Measurements from ENCODE around the gene ANKHD1. TPM values are rescaled to one million over a fixed set of nuclear protein-coding genes. Genes with fewer than 3 reads are reported as not detected.

Gene ANKHD1
- total RNA-seq, 2 experiments from 2014 or later = 90.6 to 143 TPM

GRCh38 chr5:140488914-140489313 is 87.3 kb downstream of the ANKHD1 start:
- no peak for DNase-seq (ENCODE audit: low spot score)
- BruUV-seq (replicated peaks) = no TSS peak
- Histone ChIP-seq H3K9me3 (ENCODE audit: low read length) (no peaks in the 10 kb centered on the region), H3K79me2 (ENCODE audit: insufficient read depth, low read depth, low read length) (no peaks in the 10 kb centered on the region), H3K36me3 (ENCODE audit: insufficient read depth, low read length) (peaks cover 85% of the 10 kb centered on the region), H3K4me1 (ENCODE audit: insufficient read depth, low read length, poor library complexity, severe bottlenecking) (no peaks in the 10 kb centered on the region), H4K20me1 (ENCODE audit: insufficient read depth, low read length) (no peaks in the 10 kb centered on the region), H2AFZ (ENCODE audit: low read length) (no peak overlapping the region), H3K9me2 (ENCODE audit: insufficient read depth, low read length) (no peaks in the 10 kb centered on the region), H3K4me2 (ENCODE audit: low read length) (no peak overlapping the region), H3K4me3 (ENCODE audit: low read depth, low read length, poor library complexity, severe bottlenecking) (no peak overlapping the region), H3K27ac (ENCODE audit: low read depth, low read length, poor library complexity, severe bottlenecking) (no peak overlapping the region)
- ChIA-PET CTCF (ENCODE audit: unreplicated experiment) (no interaction called here), POLR2A (interaction anchor here (0.7 kb wide), 1 partner anchor 82 kb away, joined by 4 read pairs; no protein-coding TSS in a partner anchor)
- TF ChIP-seq CTCF (conservative IDR thresholded peaks at IDR 0.05; ENCODE audit: low read length) (no peak), EZH2phosphoT487 (IDR thresholded peaks at IDR 0.05; ENCODE audit: borderline replicate concordance, low read depth, low read length) (no peak)
- intact Hi-C loops (cut with micrococcal nuclease; ENCODE audit: unreplicated experiment) = no loop called here

- Histone ChIP-seq H3K9me3 (ENCODE audit: low read length) (no peaks in the 10 kb centered on the region), H3K9me2 (ENCODE audit: insufficient read depth, low read length) (no peaks in the 10 kb centered on the region), H2AFZ (ENCODE audit: low read length) (no peak overlapping the region), H3K4me2 (ENCODE audit: low read length) (no peak overlapping the region), H3K27ac (ENCODE audit: low read depth, low read length, poor library complexity, severe bottlenecking) (no peak overlapping the region), H3K4me3 (ENCODE audit: low read depth, low read length, poor library complexity, severe bottlenecking) (no peak overlapping the region), H3K79me2 (ENCODE audit: insufficient read depth, low read depth, low read length) (no peaks in the 10 kb centered on the region), H3K36me3 (ENCODE audit: insufficient read depth, low read length) (peaks cover 61% of the 10 kb centered on the region), H3K4me1 (ENCODE audit: insufficient read depth, low read length, poor library complexity, severe bottlenecking) (no peaks in the 10 kb centered on the region), H4K20me1 (ENCODE audit: insufficient read depth, low read length) (no peaks in the 10 kb centered on the region; the same call in 1 of the 2 replicates)
- DNase-seq (ENCODE audit: low spot score) = no peak
- TF ChIP-seq CTCF (conservative IDR thresholded peaks at IDR 0.05; ENCODE audit: low read length) (no peak), EZH2phosphoT487 (IDR thresholded peaks at IDR 0.05; ENCODE audit: borderline replicate concordance, low read depth, low read length) (no peak)
- ChIA-PET CTCF (ENCODE audit: unreplicated experiment) (no interaction called here), POLR2A (no interaction called here)
- BruUV-seq (replicated peaks) = no TSS peak
- intact Hi-C loops (cut with micrococcal nuclease; ENCODE audit: unreplicated experiment) = no loop called here
Measured at GRCh38 chr5:140497897-140498296, 96.3 kb downstream of the ANKHD1 start.

GRCh38 chr5:140498591-140498990 is 97.0 kb downstream of the ANKHD1 start:
- Histone ChIP-seq H3K27ac (ENCODE audit: low read depth, low read length, poor library complexity, severe bottlenecking) (no peak overlapping the region), H3K4me1 (ENCODE audit: insufficient read depth, low read length, poor library complexity, severe bottlenecking) (no peaks in the 10 kb centered on the region), H3K79me2 (ENCODE audit: insufficient read depth, low read depth, low read length) (no peaks in the 10 kb centered on the region), H3K9me3 (ENCODE audit: low read length) (no peaks in the 10 kb centered on the region), H2AFZ (ENCODE audit: low read length) (no peak overlapping the region), H3K36me3 (ENCODE audit: insufficient read depth, low read length) (peaks cover 56% of the 10 kb centered on the region), H3K9me2 (ENCODE audit: insufficient read depth, low read length) (no peaks in the 10 kb centered on the region), H4K20me1 (ENCODE audit: insufficient read depth, low read length) (no peaks in the 10 kb centered on the region; the same call in 1 of the 2 replicates), H3K4me2 (ENCODE audit: low read length) (no peak overlapping the region), H3K4me3 (ENCODE audit: low read depth, low read length, poor library complexity, severe bottlenecking) (no peak overlapping the region)
- intact Hi-C loops (cut with micrococcal nuclease; ENCODE audit: unreplicated experiment) = no loop called here
- ChIA-PET CTCF (ENCODE audit: unreplicated experiment) (no interaction called here), POLR2A (interaction anchor here (0.5 to 1.0 kb wide), 3 partner anchors 11 to 13 kb away, joined by 3 to 4 read pairs (median 3); no protein-coding TSS in a partner anchor)
- TF ChIP-seq CTCF (conservative IDR thresholded peaks at IDR 0.05; ENCODE audit: low read length) = no peak
- no peak for DNase-seq (ENCODE audit: low spot score)
- no TSS peak for BruUV-seq (replicated peaks)

Data from OCI-LY7 (cell line).